Keratinocyte (primary cell): ENCODE data around the gene EFHD1. TPM values are rescaled to one million over a fixed set of nuclear protein-coding genes. Genes with fewer than 3 reads are reported as not detected.

Source experiments
- DNase-seq: peaks from one replicate; pipeline ENCODE4 v3.0.0-alpha.2; 2011; ENCODE audit warnings: low read depth, missing footprints, low spot score
- FAIRE-seq: peaks from 2 replicates; lab custom pipeline; 2011; peaks lifted over from hg19 to GRCh38; lab: Jason Lieb, UNC
- H2AFZ ChIP-seq: 2 replicates; pipeline ENCODE4 v1.6.0; 2012; ENCODE audit warnings: low read length, control low read depth, inconsistent platforms; ENCODE audit not compliant: control insufficient read depth
- H3K27ac ChIP-seq: 2 replicates; pipeline ENCODE4 v1.5.1; 2011; ENCODE audit warnings: low read length; ENCODE audit not compliant: control insufficient read depth, insufficient read depth
- H3K27me3 ChIP-seq: 3 replicates; pipeline ENCODE4 v1.6.0; 2011; ENCODE audit warnings: low read length; ENCODE audit not compliant: control insufficient read depth, insufficient read depth; ENCODE audit errors: extremely low read depth
- H3K36me3 ChIP-seq, 2 experiments: 2 replicates in 1 of 2; 3 replicates in 1 of 2; pipeline ENCODE4 v1.5.1; 2011; ENCODE audit warnings: low read length in 2 of 2, mild to moderate bottlenecking in 1 of 2; ENCODE audit not compliant: control insufficient read depth in 2 of 2, insufficient read depth in 2 of 2; ENCODE audit errors: extremely low read depth in 1 of 2
- H3K4me1 ChIP-seq: 3 replicates; pipeline ENCODE4 v1.5.1; 2011; ENCODE audit warnings: low read length; ENCODE audit not compliant: control insufficient read depth, insufficient read depth; ENCODE audit errors: extremely low read depth
- H3K4me2 ChIP-seq: 3 replicates; pipeline ENCODE4 v1.6.0; 2011; ENCODE audit warnings: low read depth, low read length; ENCODE audit not compliant: control insufficient read depth, insufficient read depth; ENCODE audit errors: extremely low read depth
- H3K4me3 ChIP-seq, 3 experiments: fragments of 200-600 bp in 1 of 3; sonication (generic) in 1 of 3; 2 replicates in 2 of 3; 3 replicates in 1 of 3; pipeline ENCODE4 v1.5.1; 2011 to 2016; ENCODE audit warnings: low read length in 3 of 3, mild to moderate bottlenecking in 3 of 3, control low read depth in 2 of 3, inconsistent platforms in 1 of 3, low read depth in 1 of 3, mixed read lengths in 1 of 3, mixed run types in 1 of 3, moderate library complexity in 1 of 3; ENCODE audit not compliant: control insufficient read depth in 2 of 3, insufficient read depth in 2 of 3; ENCODE audit errors: extremely low read depth in 1 of 3
- H3K79me2 ChIP-seq: 2 replicates; pipeline ENCODE4 v1.6.0; 2012; ENCODE audit warnings: low read length; ENCODE audit not compliant: control insufficient read depth, insufficient read depth
- H3K9ac ChIP-seq: 3 replicates; pipeline ENCODE4 v1.6.0; 2011; ENCODE audit warnings: low read length; ENCODE audit not compliant: control insufficient read depth, insufficient read depth; ENCODE audit errors: extremely low read depth
- H3K9me1 ChIP-seq: 3 replicates; pipeline ENCODE4 v1.6.0; 2011; ENCODE audit warnings: low read length; ENCODE audit not compliant: control insufficient read depth, insufficient read depth; ENCODE audit errors: extremely low read depth
- H3K9me3 ChIP-seq: 2 replicates; pipeline ENCODE4 v1.5.1; 2012; ENCODE audit warnings: low read depth, low read length; ENCODE audit not compliant: control insufficient read depth
- H4K20me1 ChIP-seq: 3 replicates; pipeline ENCODE4 v1.6.0; 2011; ENCODE audit warnings: low read length; ENCODE audit not compliant: control insufficient read depth, insufficient read depth; ENCODE audit errors: extremely low read depth
- CTCF ChIP-seq, 3 experiments: IDR thresholded peaks in 1 of 3; conservative IDR thresholded peaks in 1 of 3; optimal IDR thresholded peaks in 1 of 3; 2 replicates in 2 of 3; 3 replicates in 1 of 3; pipeline versions ENCODE3 to v1.5.1; 2011; ENCODE audit warnings: low read length in 3 of 3, mild to moderate bottlenecking in 3 of 3, moderate library complexity in 2 of 3, control low read depth in 1 of 3, inconsistent platforms in 1 of 3; ENCODE audit not compliant: insufficient read depth in 2 of 3; ENCODE audit errors: extremely low read depth in 1 of 3
- EZH2 ChIP-seq: IDR thresholded peaks from one replicate; pipeline ENCODE4 v1.6.1; 2012; ENCODE audit warnings: inconsistent platforms, mild to moderate bottlenecking, low read length, moderate library complexity
- dilution Hi-C: fragments of 300-500 bp; cut with MboI; formaldehyde crosslinking; loops from one replicate; pipeline ENCODE4 v1.7.0; 2020; ENCODE audit warnings: low sequenced_read_pairs; ENCODE audit not compliant: extremely low pct_ligation_motif_present
- polyA plus RNA-seq, 5 experiments: library from polyadenylated mRNA; depleted of rRNA in 3 of 5; stranded (reverse) in 3 of 5; stranded (forward) in 1 of 5; unstranded in 1 of 5; fragments of >200 nt; gene quantifications; 1 replicate in 1 of 5; 2 replicates in 3 of 5; 3 replicates in 1 of 5; pipeline versions ENCODE4 v1.2.1 to v1.2.3, GENCODE V29; 2011 to 2012; ENCODE audit warnings: missing spikeins in 2 of 5, low read depth in 1 of 5, low replicate concordance in 1 of 5

The EFHD1 gene
- polyA plus RNA-seq, 1 donor (not counting 4 experiments of a cell fraction or from before 2014, with no cell fraction given) = not detected

GRCh38 chr2:232643147-232643425 is 9.7 kb downstream of the EFHD1 start:
- Histone ChIP-seq H3K36me3 (no peaks in the 10 kb centered on the region), H3K9me3 (no peaks in the 10 kb centered on the region), H4K20me1 (no peaks in the 10 kb centered on the region), H3K4me2 (no peak overlapping the region), H3K9ac (no peak overlapping the region), H3K27ac (no peak overlapping the region), H3K9me1 (no peaks in the 10 kb centered on the region), H3K79me2 (no peaks in the 10 kb centered on the region), H2AFZ (no peak overlapping the region), H3K4me3 (no peak overlapping the region), H3K27me3 (peaks cover 15% of the 10 kb centered on the region), H3K4me1 (no peaks in the 10 kb centered on the region)
- TF ChIP-seq CTCF (optimal IDR thresholded peaks at IDR 0.05 in 1 of 3, IDR thresholded peaks at IDR 0.05 in 1 of 3, conservative IDR thresholded peaks at IDR 0.05 in 1 of 3; ENCODE audit: extremely low read depth in 1 of 3, insufficient read depth in 2 of 3, low read length in 3 of 3) (no peak), EZH2 (no peak)
- no peak for DNase-seq
- dilution Hi-C loops = no loop called here
- FAIRE-seq = no peak

GRCh38 chr2:232643813-232644347 is 10.5 kb downstream of the EFHD1 start:
- Histone ChIP-seq H3K4me2 (no peak overlapping the region), H3K4me1 (no peaks in the 10 kb centered on the region), H3K9me3 (no peaks in the 10 kb centered on the region), H4K20me1 (no peaks in the 10 kb centered on the region), H3K9me1 (no peaks in the 10 kb centered on the region), H3K36me3 (no peaks in the 10 kb centered on the region), H2AFZ (no peak overlapping the region), H3K79me2 (no peaks in the 10 kb centered on the region), H3K27ac (no peak overlapping the region), H3K27me3 (peaks cover 11% of the 10 kb centered on the region), H3K9ac (no peak overlapping the region), H3K4me3 (no peak overlapping the region)
- DNase-seq = no peak
- dilution Hi-C loops = no loop called here
- no peak for TF ChIP-seq EZH2
- no peak for FAIRE-seq

GRCh38 chr2:232645061-232645460 is 11.7 kb downstream of the EFHD1 start:
- no peak for FAIRE-seq
- no peak overlapping the region for H2AFZ ChIP-seq
- dilution Hi-C loops = no loop called here

More at GRCh38 chr2:232645061-232645460, 11.7 kb downstream of the EFHD1 start:
- TF ChIP-seq CTCF (optimal IDR thresholded peaks at IDR 0.05 in 1 of 3, IDR thresholded peaks at IDR 0.05 in 1 of 3, conservative IDR thresholded peaks at IDR 0.05 in 1 of 3; ENCODE audit: extremely low read depth in 1 of 3, insufficient read depth in 2 of 3, low read length in 3 of 3) (no peak), EZH2 (no peak)
- Histone ChIP-seq H3K4me1 (no peaks in the 10 kb centered on the region), H3K9ac (no peak overlapping the region), H3K4me3 (no peak overlapping the region), H4K20me1 (no peaks in the 10 kb centered on the region), H3K36me3 (no peaks in the 10 kb centered on the region), H3K79me2 (no peaks in the 10 kb centered on the region), H3K9me3 (no peaks in the 10 kb centered on the region), H3K27me3 (peaks cover 9% of the 10 kb centered on the region), H3K27ac (no peak overlapping the region), H3K9me1 (no peaks in the 10 kb centered on the region), H3K4me2 (no peak overlapping the region)
- no peak for DNase-seq
